SHP77 treated with DMSO at 0.1 percent for 48 hours (cell line): ENCODE results near the gene EEF1E1.
"Not testable (repeated sequence)": the region's sequence is repeated elsewhere in the genome, so short reads cannot be mapped to it uniquely, and the experiment has no call there.

Experiments used
- DNase-seq: peaks from one replicate; lab custom pipeline; 2025; lab: John Stamatoyannopoulos, UW

The EEF1E1 gene

GRCh38 chr6:8063761-8064637 lies 38.3 kb downstream of the EEF1E1 start, which contains the start of gene BLOC1S5:
Gene BLOC1S5, minus strand, starts transcription at chr6:8064389. Its CDS starts 13 bp downstream, at chr6:8064376.
- DNase-seq: peak; percentile 89

- DNase-seq: no peak
Observed at GRCh38 chr6:8061736-8062135, 40.6 kb downstream of the EEF1E1 start.

- DNase-seq: no peak
Observed at GRCh38 chr6:8060346-8060745, 42.0 kb downstream of the EEF1E1 start.

- DNase-seq: no peak
Observed at GRCh38 chr6:8059129-8059528, 43.2 kb downstream of the EEF1E1 start.

- DNase-seq: no peak
Observed at GRCh38 chr6:8057793-8058192, 44.6 kb downstream of the EEF1E1 start.

GRCh38 chr6:8057263-8057662 lies 45.1 kb downstream of the EEF1E1 start:
- DNase-seq: no peak

- no peak for DNase-seq
Observed at GRCh38 chr6:8054276-8054675, 48.1 kb downstream of the EEF1E1 start.

- DNase-seq: no peak
Observed at GRCh38 chr6:8047541-8048292, 54.6 kb downstream of the EEF1E1 start.

- not testable (repeated sequence) for DNase-seq
Observed at GRCh38 chr6:8045769-8046168, 56.6 kb downstream of the EEF1E1 start.

GRCh38 chr6:8043221-8043620 lies 59.1 kb downstream of the EEF1E1 start:
- DNase-seq: no peak

- no peak for DNase-seq
Observed at GRCh38 chr6:8041913-8042583, 60.3 kb downstream of the EEF1E1 start.

- DNase-seq: not testable (repeated sequence)
Observed at GRCh38 chr6:8034107-8034506, 68.2 kb downstream of the EEF1E1 start.

GRCh38 chr6:8030920-8031319 lies 71.4 kb downstream of the EEF1E1 start:
- DNase-seq: no peak
